HEK293 (cell line): ENCODE data around the gene KRT39.
A peak's percentile ranks its signal among the peaks of the same experiment; 100 is the strongest.

Source experiments
- CTCF ChIA-PET: fragments of 350-600 bp; formaldehyde crosslinking; extraction: SDS; loops from one replicate; lab custom pipeline; 2021; ENCODE audit warnings: antibody characterized with exemption; lab: Yijun Ruan, JAX
- POLR2A ChIA-PET: fragments of 300-600 bp; formaldehyde crosslinking; extraction: SDS; loops from one replicate; lab custom pipeline; 2020; ENCODE audit warnings: antibody characterized with exemption, inconsistent platforms; lab: Yijun Ruan, JAX
- H3K27ac ChIP-seq: fragments of 200-500 bp; sonication (Bioruptor generic); 2 replicates; pipeline ENCODE4 v1.5.1; 2014; ENCODE audit warnings: low read depth, low read length, control low read depth, inconsistent platforms; ENCODE audit errors: extremely low read depth
- H3K36me3 ChIP-seq, 2 experiments: fragments of 200-500 bp in 1 of 2; sonication (Bioruptor generic) in 1 of 2; 1 replicate in 1 of 2; 2 replicates in 1 of 2; pipeline ENCODE4 v1.5.1; 2014 to 2017; ENCODE audit warnings: inconsistent platforms in 2 of 2, low read length in 2 of 2; ENCODE audit not compliant: control insufficient read depth in 2 of 2, insufficient read depth in 1 of 2
- H3K4me1 ChIP-seq: fragments of 200-500 bp; sonication (Bioruptor generic); 2 replicates; pipeline ENCODE4 v1.5.1; 2014; ENCODE audit warnings: mild to moderate bottlenecking, low read length, inconsistent platforms; ENCODE audit not compliant: control insufficient read depth, insufficient read depth
- H3K4me3 ChIP-seq: 2 replicates; pipeline ENCODE4 v1.5.1; 2011; ENCODE audit warnings: low read depth, mild to moderate bottlenecking, control low read depth, low read length, moderate library complexity
- H3K9me3 ChIP-seq: fragments of 200-500 bp; sonication (Bioruptor generic); 2 replicates; pipeline ENCODE4 v1.5.1; 2014; ENCODE audit warnings: low read depth, low read length, inconsistent platforms; ENCODE audit not compliant: control insufficient read depth, insufficient read depth
- PATZ1 ChIP-seq: fragments of 450-650 bp; formaldehyde crosslinking; IDR thresholded peaks from 2 replicates; pipeline ENCODE4 v1.5.1; 2016; ENCODE audit warnings: missing biosample characterization, missing genetic modification characterization
- PRDM4 ChIP-seq: fragments of 450-650 bp; formaldehyde crosslinking; IDR thresholded peaks from 2 replicates; pipeline ENCODE4 v1.5.1; 2017; ENCODE audit warnings: missing biosample characterization, missing genetic modification characterization
- SCRT1 ChIP-seq: fragments of 450-650 bp; formaldehyde crosslinking; IDR thresholded peaks from 2 replicates; pipeline ENCODE4 v1.5.1; 2016; ENCODE audit warnings: missing biosample characterization, missing genetic modification characterization, borderline replicate concordance
- SCRT2 ChIP-seq: fragments of 450-650 bp; formaldehyde crosslinking; IDR thresholded peaks from 2 replicates; pipeline ENCODE4 v1.5.1; 2016; ENCODE audit warnings: missing biosample characterization, missing genetic modification characterization
- TSHZ1 ChIP-seq: fragments of 450-650 bp; formaldehyde crosslinking; IDR thresholded peaks from 2 replicates; pipeline ENCODE4 v1.5.1; 2016; ENCODE audit warnings: missing biosample characterization, missing genetic modification characterization, borderline replicate concordance
- ZBTB20 ChIP-seq: fragments of 450-650 bp; formaldehyde crosslinking; IDR thresholded peaks from 2 replicates; pipeline ENCODE4 v1.5.1; 2016; ENCODE audit warnings: missing biosample characterization, missing genetic modification characterization
- ZFP41 ChIP-seq: fragments of 450-650 bp; formaldehyde crosslinking; IDR thresholded peaks from 2 replicates; pipeline ENCODE4 v1.5.1; 2016; ENCODE audit warnings: missing biosample characterization, missing genetic modification characterization, borderline replicate concordance
- ZNF223 ChIP-seq: fragments of 450-650 bp; formaldehyde crosslinking; IDR thresholded peaks from 2 replicates; pipeline ENCODE4 v1.5.1; 2016; ENCODE audit warnings: missing biosample characterization, missing genetic modification characterization
- ZNF26 ChIP-seq: fragments of 450-650 bp; formaldehyde crosslinking; IDR thresholded peaks from 2 replicates; pipeline ENCODE4 v1.5.1; 2016; ENCODE audit warnings: missing biosample characterization, missing genetic modification characterization
- ZNF335 ChIP-seq: fragments of 450-650 bp; formaldehyde crosslinking; conservative IDR thresholded peaks from 2 replicates; pipeline ENCODE4 v1.5.1; 2016; ENCODE audit warnings: missing biosample characterization, missing genetic modification characterization
- ZNF626 ChIP-seq: fragments of 450-650 bp; sonication (Bioruptor Pico); formaldehyde crosslinking; IDR thresholded peaks from 2 replicates; pipeline ENCODE4 v1.5.1; 2018; ENCODE audit warnings: missing biosample characterization, missing genetic modification characterization, inconsistent platforms
- ZNF654 ChIP-seq: fragments of 450-650 bp; formaldehyde crosslinking; IDR thresholded peaks from 2 replicates; pipeline ENCODE4 v1.5.1; 2016; ENCODE audit warnings: low read depth, missing biosample characterization, missing genetic modification characterization
- ZNF747 ChIP-seq: fragments of 450-650 bp; formaldehyde crosslinking; IDR thresholded peaks from 2 replicates; pipeline ENCODE4 v1.5.1; 2016; ENCODE audit warnings: missing biosample characterization, missing genetic modification characterization
- ZNF830 ChIP-seq: fragments of 450-650 bp; IDR thresholded peaks from 2 replicates; pipeline ENCODE4 v1.5.0; 2018; ENCODE audit warnings: missing biosample characterization, missing genetic modification characterization, low read depth, mild to moderate bottlenecking, moderate library complexity
- ZSCAN18 ChIP-seq: fragments of 450-650 bp; formaldehyde crosslinking; IDR thresholded peaks from 2 replicates; pipeline ENCODE4 v1.5.1; 2016; ENCODE audit warnings: missing biosample characterization, missing genetic modification characterization

KRT39 gene

GRCh38 chr17:40986920-40987319, 20.2 kb upstream of the KRT39 start:
- Histone ChIP-seq H3K4me1 (no peaks in the 10 kb centered on the region), H3K9me3 (no peaks in the 10 kb centered on the region), H3K4me3 (no peak overlapping the region), H3K27ac (no peak overlapping the region), H3K36me3 (no peaks in the 10 kb centered on the region)
- CTCF ChIA-PET, result interaction anchor here (0.6 to 1.0 kb wide), 3 partner anchors 8 to 562 kb away, joined by 3 to 6 read pairs (median 4); no protein-coding TSS in a partner anchor
- TF ChIP-seq ZNF654 (tag by site-specific recombination) (no peak), SCRT1 (peak; percentile 62; the same call in 1 of the 2 replicates), SCRT2 (tag by site-specific recombination) (peak; percentile 71), ZNF335 (no peak)
- POLR2A ChIA-PET, result no interaction called here

- Histone ChIP-seq H3K27ac (no peak within 1 kb of the TSS), H3K9me3 (no peaks in the 10 kb centered on the region), H3K4me3 (no peak within 1 kb of the TSS), H3K4me1 (no peaks in the 10 kb centered on the region), H3K36me3 (no peaks in the 10 kb centered on the region)
- ChIA-PET POLR2A (no interaction called here), CTCF (interaction anchor here (1.1 kb wide), 1 partner anchor 565 kb away, joined by 3 read pairs; no protein-coding TSS in a partner anchor)
- TF ChIP-seq ZBTB20 (tag by site-specific recombination) (no peak), PATZ1 (no peak), PRDM4 (tag by site-specific recombination) (no peak), ZNF26 (tag by site-specific recombination) (no peak), ZFP41 (no peak), ZNF747 (tag by site-specific recombination) (no peak), TSHZ1 (tag by site-specific recombination) (no peak), ZNF626 (tag by site-specific recombination) (no peak), ZNF830 (tag by site-specific recombination) (no peak), ZNF223 (tag by site-specific recombination) (no peak), SCRT1 (no peak), ZSCAN18 (tag by site-specific recombination) (no peak)
Observed at GRCh38 chr17:40984226-40984625, 17.5 kb upstream of the KRT39 start, which contains the start of gene KRT40. Gene KRT40 (minus strand): TSS chr17:40984326. CDS start chr17:40984273, 53 bp downstream.
